ENCODE measurements around the gene NKTR. TPM values are rescaled to one million over a fixed set of nuclear protein-coding genes. Genes with fewer than 3 reads are reported as not detected.

The NKTR gene
- total RNA-seq, 6 donors from 2014 or later, result 53.7 to 231 (median 103) TPM

DNA sequence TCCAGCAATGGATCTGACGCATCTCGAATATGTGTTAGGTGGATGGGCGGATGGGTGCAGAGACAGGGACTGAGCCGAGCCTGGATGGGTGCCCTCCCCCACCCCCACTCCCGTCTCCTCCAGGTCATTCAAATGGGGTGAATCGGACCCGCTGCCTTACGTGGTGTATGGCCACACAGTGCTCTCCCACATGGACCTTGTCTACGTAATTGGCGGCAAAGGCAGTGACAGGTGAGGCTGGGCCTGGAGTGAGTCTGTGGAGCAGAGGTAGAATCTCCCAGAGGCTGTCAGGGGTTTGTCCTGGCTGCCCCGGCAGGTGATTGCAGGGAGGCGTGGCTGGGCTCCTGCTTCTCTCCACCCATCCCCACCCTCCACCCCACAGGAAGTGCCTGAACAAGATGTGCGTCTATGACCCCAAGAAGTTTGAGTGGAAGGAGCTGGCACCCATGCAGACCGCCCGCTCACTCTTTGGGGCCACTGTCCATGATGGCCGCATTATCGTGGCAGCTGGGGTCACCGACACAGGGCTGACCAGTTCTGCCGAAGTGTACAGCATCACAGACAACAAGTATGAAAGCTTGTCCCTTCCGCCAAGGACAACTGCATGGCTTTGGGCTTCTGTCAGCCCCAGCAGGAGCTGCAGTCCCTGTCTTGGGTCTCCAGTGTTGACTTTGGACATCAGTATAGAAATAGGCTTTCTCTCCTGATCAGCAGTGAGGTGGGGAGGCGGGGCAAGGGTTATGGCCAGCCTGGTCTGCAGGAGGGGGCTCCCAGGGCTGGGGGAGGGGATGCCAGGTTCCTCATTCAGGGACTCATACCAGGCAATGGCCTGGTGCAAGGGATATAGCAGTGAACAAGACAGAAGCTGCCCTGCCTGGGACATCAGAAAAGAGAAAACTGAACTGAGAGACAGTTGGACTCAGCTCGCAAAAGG, 88.3 kb downstream of the NKTR start:
- TF ChIP-seq POLR2AphosphoS5 (IDR thresholded peaks at IDR 0.05), result no peak
- TF ChIP-seq EP300 (IDR thresholded peaks at IDR 0.05), result no peak
- no peak for TF ChIP-seq POLR2A (IDR thresholded peaks at IDR 0.05)
- TF ChIP-seq CTCF (IDR thresholded peaks at IDR 0.05), result no peak
- no peak for DNase-seq

GRCh38 chr3:42689421-42690014, 89.0 kb downstream of the NKTR start:
- H3K9me3 ChIP-seq, result no peaks in the 10 kb centered on the region
- no peaks in the 10 kb centered on the region for H3K36me3 ChIP-seq
- no peak for TF ChIP-seq CTCF (IDR thresholded peaks at IDR 0.05)
- no peak for TF ChIP-seq POLR2AphosphoS5 (IDR thresholded peaks at IDR 0.05)
- no peak for TF ChIP-seq EP300 (IDR thresholded peaks at IDR 0.05)
- TF ChIP-seq POLR2A (IDR thresholded peaks at IDR 0.05), result no peak
- DNase-seq (no peak), ATAC-seq (ENCODE audit: low FRiP score in 2 of 2) (no peak)
- 58 to 72% methylated on average over 9 of the region's 9 CpGs for WGBS, 2 donors
- H3K27ac ChIP-seq, result no peak overlapping the region
- peaks cover 0 to 11% (median 7%) of the 10 kb centered on the region in 4 donors for H3K4me1 ChIP-seq
- H3K4me3 ChIP-seq, result no peak overlapping the region
- H3K27me3 ChIP-seq, result peaks cover 0 to 12% (median 0%) of the 10 kb centered on the region in 4 donors

More for the DNA sequence above, 88.3 kb downstream of the NKTR start:
- peaks cover 0 to 11% (median 9%) of the 10 kb centered on the region in 4 donors for H3K4me1 ChIP-seq
- no peak for ATAC-seq (ENCODE audit: low FRiP score in 2 of 2)
- WGBS, 2 donors, result 90 to 92% methylated on average over 8 to 22 of the region's 22 CpGs
- no peak overlapping the region for H3K4me3 ChIP-seq
- no peaks in the 10 kb centered on the region for H3K36me3 ChIP-seq
- H3K27ac ChIP-seq, result no peak overlapping the region
- H3K9me3 ChIP-seq, result no peaks in the 10 kb centered on the region
- H3K27me3 ChIP-seq, result peaks cover 0 to 12% (median 0%) of the 10 kb centered on the region in 4 donors

- no peak for TF ChIP-seq POLR2AphosphoS5 (IDR thresholded peaks at IDR 0.05)
- no peak for TF ChIP-seq CTCF (IDR thresholded peaks at IDR 0.05)
- TF ChIP-seq EP300 (IDR thresholded peaks at IDR 0.05), result no peak
- TF ChIP-seq POLR2A (IDR thresholded peaks at IDR 0.05), result no peak
- Histone ChIP-seq H3K27me3 (peaks cover 0 to 12% (median 0%) of the 10 kb centered on the region in 4 donors), H3K4me1 (peaks cover 0 to 11% (median 7%) of the 10 kb centered on the region in 4 donors), H3K9me3 (no peaks in the 10 kb centered on the region), H3K36me3 (no peaks in the 10 kb centered on the region), H3K27ac (no peak overlapping the region), H3K4me3 (no peak overlapping the region)
- WGBS, 2 donors, result 79 to 86% methylated on average over 7 of the region's 7 CpGs
- DNase-seq (no peak), ATAC-seq (ENCODE audit: low FRiP score in 2 of 2) (no peak)
These were observed 89.7 kb downstream of the NKTR start for GRCh38 chr3:42690191-42690590.

DNA sequence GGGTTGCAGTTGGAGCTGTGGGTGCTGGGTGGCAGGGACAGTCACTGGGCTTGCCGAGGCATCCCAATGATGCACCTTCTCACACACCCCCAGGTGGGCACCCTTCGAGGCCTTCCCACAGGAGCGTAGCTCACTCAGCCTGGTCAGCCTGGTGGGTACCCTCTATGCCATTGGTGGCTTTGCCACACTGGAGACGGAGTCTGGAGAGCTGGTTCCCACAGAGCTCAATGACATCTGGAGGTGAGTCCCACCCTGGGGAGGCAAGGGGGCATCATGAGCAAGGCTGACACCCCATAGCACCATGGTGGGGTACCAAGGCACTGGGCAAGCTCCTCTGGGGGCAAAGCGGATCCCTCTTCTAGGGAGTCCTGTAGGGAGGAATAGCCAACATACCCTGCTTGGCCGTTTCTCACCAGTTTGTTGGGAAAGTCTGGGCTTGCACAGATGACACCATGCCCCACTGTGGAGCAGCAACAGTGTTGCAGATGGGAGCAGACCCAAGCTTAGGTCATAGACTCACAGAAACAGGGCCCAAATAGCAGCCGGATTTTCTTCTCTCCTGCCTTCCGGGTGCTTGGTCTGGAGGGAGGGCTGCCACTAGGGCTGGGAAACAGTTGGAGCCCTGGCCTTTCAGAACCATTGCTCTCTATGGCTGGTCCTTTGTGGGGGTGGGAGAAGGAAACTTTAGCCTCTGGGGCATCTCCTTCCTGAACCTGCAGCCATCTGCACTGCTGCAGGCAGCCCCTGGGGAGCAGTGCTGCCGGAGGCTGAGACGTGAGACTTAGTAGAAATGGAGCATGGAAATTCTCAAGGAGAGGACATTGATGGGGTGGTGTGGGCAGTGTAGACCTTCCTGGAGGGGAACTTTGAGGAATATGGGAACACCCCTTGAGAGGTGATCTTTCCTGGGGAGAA, 90.5 kb downstream of the NKTR start:
- Histone ChIP-seq H3K4me3 (no peak overlapping the region), H3K27me3 (peaks cover 0 to 3% (median 0%) of the 10 kb centered on the region in 4 donors), H3K36me3 (no peaks in the 10 kb centered on the region), H3K9me3 (no peaks in the 10 kb centered on the region), H3K27ac (no peak overlapping the region), H3K4me1 (peaks cover 0 to 4% (median 1%) of the 10 kb centered on the region in 4 donors)
- TF ChIP-seq POLR2A (IDR thresholded peaks at IDR 0.05) (no peak), POLR2AphosphoS5 (IDR thresholded peaks at IDR 0.05) (no peak), CTCF (IDR thresholded peaks at IDR 0.05) (no peak), EP300 (IDR thresholded peaks at IDR 0.05) (no peak)
- DNase-seq (no peak), ATAC-seq (ENCODE audit: low FRiP score in 2 of 2) (no peak)
- 83 to 92% methylated on average over 7 to 10 of the region's 10 CpGs for WGBS, 2 donors

Data from upper lobe of left lung (tissue), 6 donors.